Esophagus muscularis mucosa (tissue), 3 donors: Measurements from ENCODE around the gene CLDN6.

Experiments
- POLR2A ChIP-seq: fragments of 450-650 bp; IDR thresholded peaks from one replicate; pipeline ENCODE4 v1.6.1; 2017; ENCODE audit warnings: antibody characterized with exemption, moderate library complexity, mild to moderate bottlenecking, low read depth
- POLR2AphosphoS5 ChIP-seq, 2 donors: sonication (generic); formaldehyde crosslinking; IDR thresholded peaks; one replicate each; pipeline ENCODE4 v1.6.1; 2017; ENCODE audit warnings: antibody characterized with exemption in 2 of 2
- TF ChIP-seq, protein P1 (sequence below), 3 experiments: fragments of 200-600 bp in 2 of 3; fragments of 450-650 bp in 1 of 3; sonication (generic) in 2 of 3; IDR thresholded peaks; one replicate each; pipeline ENCODE4 v1.5.1; 2017 to 2019; ENCODE audit warnings: antibody characterized with exemption in 3 of 3, mild to moderate bottlenecking in 2 of 3, moderate library complexity in 1 of 3

DNA sequence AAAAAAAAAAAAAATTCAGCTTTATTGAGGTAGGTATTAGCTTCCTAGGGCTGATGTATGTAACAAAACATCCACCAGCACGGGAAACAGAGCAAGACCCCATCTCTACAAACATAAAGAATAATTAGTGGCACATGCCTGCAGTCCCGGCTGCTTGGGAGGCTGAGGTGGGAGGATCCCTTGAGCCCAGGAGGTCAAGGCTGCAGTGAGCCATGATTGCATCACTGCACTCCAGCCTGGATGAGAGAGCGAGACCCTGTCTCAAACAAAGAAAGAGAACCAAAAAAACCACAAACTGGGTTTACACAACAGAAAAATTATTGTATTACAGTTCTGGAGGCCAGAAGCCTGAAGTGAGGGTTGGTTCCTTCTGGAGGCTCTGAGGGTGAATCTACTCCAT is 24.4 kb upstream of the CLDN6 start:
- TF ChIP-seq, protein P1, sequence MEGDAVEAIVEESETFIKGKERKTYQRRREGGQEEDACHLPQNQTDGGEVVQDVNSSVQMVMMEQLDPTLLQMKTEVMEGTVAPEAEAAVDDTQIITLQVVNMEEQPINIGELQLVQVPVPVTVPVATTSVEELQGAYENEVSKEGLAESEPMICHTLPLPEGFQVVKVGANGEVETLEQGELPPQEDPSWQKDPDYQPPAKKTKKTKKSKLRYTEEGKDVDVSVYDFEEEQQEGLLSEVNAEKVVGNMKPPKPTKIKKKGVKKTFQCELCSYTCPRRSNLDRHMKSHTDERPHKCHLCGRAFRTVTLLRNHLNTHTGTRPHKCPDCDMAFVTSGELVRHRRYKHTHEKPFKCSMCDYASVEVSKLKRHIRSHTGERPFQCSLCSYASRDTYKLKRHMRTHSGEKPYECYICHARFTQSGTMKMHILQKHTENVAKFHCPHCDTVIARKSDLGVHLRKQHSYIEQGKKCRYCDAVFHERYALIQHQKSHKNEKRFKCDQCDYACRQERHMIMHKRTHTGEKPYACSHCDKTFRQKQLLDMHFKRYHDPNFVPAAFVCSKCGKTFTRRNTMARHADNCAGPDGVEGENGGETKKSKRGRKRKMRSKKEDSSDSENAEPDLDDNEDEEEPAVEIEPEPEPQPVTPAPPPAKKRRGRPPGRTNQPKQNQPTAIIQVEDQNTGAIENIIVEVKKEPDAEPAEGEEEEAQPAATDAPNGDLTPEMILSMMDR (IDR thresholded peaks at IDR 0.05) = no peak
- no peak for TF ChIP-seq POLR2AphosphoS5 (IDR thresholded peaks at IDR 0.05)
- TF ChIP-seq POLR2A = no peak
